TTC549 (cell line): ENCODE measurements around the gene SLC36A3.

Source experiments
- FAIRE-seq: peaks from 2 replicates; lab custom pipeline; 2012; peaks lifted over from hg19 to GRCh38; lab: Jason Lieb, UNC

Gene SLC36A3

GRCh38 chr5:151298063-151298855 is 5.3 kb downstream of the SLC36A3 start:
- FAIRE-seq, result no peak

- FAIRE-seq, result no peak
Measured at GRCh38 chr5:151296974-151297373, 6.6 kb downstream of the SLC36A3 start.

- FAIRE-seq, result no peak
Measured at GRCh38 chr5:151296478-151296830, 7.1 kb downstream of the SLC36A3 start.

GRCh38 chr5:151295791-151296477 is 7.6 kb downstream of the SLC36A3 start:
- FAIRE-seq, result no peak

GRCh38 chr5:151295138-151295537 is 8.4 kb downstream of the SLC36A3 start:
- FAIRE-seq, result no peak

GRCh38 chr5:151293624-151294023 is 9.9 kb downstream of the SLC36A3 start:
- FAIRE-seq, result no peak

GRCh38 chr5:151288180-151288579 is 15.4 kb downstream of the SLC36A3 start:
- no peak for FAIRE-seq

GRCh38 chr5:151286246-151286645 is 17.3 kb downstream of the SLC36A3 start:
- FAIRE-seq, result no peak

- FAIRE-seq, result no peak
Measured at GRCh38 chr5:151285683-151286082, 17.9 kb downstream of the SLC36A3 start.

- FAIRE-seq, result no peak
Measured at GRCh38 chr5:151284392-151284967, 19.1 kb downstream of the SLC36A3 start.

GRCh38 chr5:151283120-151283825 is 20.3 kb downstream of the SLC36A3 start:
- FAIRE-seq, result no peak

- no peak for FAIRE-seq
Measured at GRCh38 chr5:151281001-151281639, 22.4 kb downstream of the SLC36A3 start.

GRCh38 chr5:151280443-151280842 is 23.1 kb downstream of the SLC36A3 start:
- FAIRE-seq, result no peak

- FAIRE-seq, result no peak
Measured at GRCh38 chr5:151278845-151279244, 24.7 kb downstream of the SLC36A3 start.

GRCh38 chr5:151275803-151276202 is 27.8 kb downstream of the SLC36A3 start:
- FAIRE-seq, result no peak

- FAIRE-seq, result no peak
Measured at GRCh38 chr5:151274666-151275065, 28.9 kb downstream of the SLC36A3 start.

GRCh38 chr5:151271336-151271735 is 32.2 kb downstream of the SLC36A3 start:
- FAIRE-seq, result no peak

- FAIRE-seq, result no peak
Measured at GRCh38 chr5:151270599-151270998, 33.0 kb downstream of the SLC36A3 start.

GRCh38 chr5:151267491-151268260 is 35.9 kb downstream of the SLC36A3 start:
- no peak for FAIRE-seq

- FAIRE-seq, result no peak
Measured at GRCh38 chr5:151264113-151264512, 39.5 kb downstream of the SLC36A3 start.

GRCh38 chr5:151262532-151262931 is 41.0 kb downstream of the SLC36A3 start:
- FAIRE-seq, result no peak

- FAIRE-seq, result no peak
Measured at GRCh38 chr5:151259931-151260330, 43.6 kb downstream of the SLC36A3 start.
